ENCODE data around the gene ZBTB32.
"Not testable (repeated sequence)": the region's sequence is repeated elsewhere in the genome, so short reads cannot be mapped to it uniquely, and the experiment has no call there.

Gene ZBTB32, protein sequence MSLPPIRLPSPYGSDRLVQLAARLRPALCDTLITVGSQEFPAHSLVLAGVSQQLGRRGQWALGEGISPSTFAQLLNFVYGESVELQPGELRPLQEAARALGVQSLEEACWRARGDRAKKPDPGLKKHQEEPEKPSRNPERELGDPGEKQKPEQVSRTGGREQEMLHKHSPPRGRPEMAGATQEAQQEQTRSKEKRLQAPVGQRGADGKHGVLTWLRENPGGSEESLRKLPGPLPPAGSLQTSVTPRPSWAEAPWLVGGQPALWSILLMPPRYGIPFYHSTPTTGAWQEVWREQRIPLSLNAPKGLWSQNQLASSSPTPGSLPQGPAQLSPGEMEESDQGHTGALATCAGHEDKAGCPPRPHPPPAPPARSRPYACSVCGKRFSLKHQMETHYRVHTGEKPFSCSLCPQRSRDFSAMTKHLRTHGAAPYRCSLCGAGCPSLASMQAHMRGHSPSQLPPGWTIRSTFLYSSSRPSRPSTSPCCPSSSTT

DNA sequence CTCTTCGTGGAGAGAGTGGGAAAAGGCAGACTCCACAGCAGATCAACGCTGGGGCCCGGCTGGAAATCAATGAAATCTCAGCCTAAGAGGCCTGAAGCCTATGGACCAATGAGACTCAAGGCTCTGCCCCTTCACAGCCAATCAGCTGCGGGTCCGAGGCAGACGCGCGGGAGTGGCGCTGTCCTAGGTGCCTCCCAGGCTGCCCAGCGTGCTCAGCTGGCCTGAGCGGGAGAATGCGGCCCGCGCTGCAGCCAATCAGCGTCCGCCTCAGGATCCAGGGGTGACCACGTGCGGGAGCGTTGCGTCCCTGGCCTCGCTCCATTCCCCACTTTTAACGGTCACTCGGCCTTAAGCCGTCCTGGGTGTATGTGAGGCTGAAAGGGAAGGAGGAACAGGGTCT is at the start of gene ZBTB32:
TSS of gene ZBTB32 (plus strand) at position 341 of the 400 bp plus-strand sequence. CDS start 10,069 bp downstream, outside the sequence.
- DNase-seq, result no peak

GRCh38 chr19:35654828-35655227 is 49.5 kb upstream of the ZBTB32 start:
- not testable (repeated sequence) for DNase-seq

GRCh38 chr19:35655600-35655999 is 48.8 kb upstream of the ZBTB32 start:
- no peak for DNase-seq

DNA sequence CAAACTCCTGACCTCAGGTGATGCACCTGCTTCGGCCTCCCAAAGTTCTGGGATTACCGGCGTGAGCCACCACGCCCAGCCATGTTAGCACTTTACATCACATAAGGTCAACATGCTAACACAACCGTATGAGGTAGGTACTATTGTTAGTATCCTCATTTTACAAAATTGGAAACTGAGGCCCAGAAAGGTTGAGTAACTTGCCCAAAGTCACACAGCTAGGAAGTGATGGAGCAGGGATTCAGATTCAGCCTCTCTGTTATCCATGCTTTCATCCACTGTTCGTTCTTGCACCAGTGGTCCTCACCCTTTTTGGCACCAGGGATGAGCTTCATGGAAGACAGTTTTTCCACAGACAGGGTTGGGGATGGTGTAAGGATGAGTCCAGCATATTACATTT is 47.7 kb upstream of the ZBTB32 start:
- DNase-seq, result no peak

DNA sequence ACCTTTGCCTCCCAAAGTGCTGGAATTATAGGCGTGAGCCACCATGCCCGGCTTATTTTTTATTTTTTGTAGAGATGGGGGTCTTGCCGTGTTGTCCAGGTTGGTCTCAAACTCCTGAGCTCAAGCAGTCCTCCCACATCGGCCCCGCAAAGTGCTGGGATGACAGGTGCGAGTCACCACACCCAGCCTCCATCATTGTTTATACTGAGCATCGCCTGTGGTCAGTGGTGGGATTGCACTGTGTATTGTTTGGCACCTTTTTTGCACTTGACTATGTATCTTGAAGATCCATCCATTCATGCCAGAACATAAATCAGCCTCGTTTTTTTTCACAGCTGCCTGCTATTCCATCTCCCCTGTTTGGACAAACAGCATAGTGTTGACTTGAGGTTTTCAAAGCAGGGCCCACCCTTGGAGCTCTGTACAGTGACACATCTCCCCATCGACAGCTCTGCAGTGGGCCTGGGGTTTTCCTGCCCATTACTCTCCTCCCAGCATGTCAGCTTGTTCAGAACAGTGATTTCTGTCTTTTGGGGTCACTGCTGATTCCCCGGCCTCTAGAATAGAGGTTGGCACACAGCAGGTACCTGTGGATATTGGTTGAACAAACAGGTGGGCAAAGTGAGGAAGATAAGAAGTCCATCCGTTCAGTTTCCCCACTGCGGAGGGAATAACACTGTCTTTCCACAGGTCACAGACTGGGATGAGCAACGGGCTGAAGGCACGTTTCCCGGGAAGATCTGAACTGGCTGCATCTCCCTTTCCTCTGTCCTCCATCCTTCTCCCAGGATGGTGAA is 46.3 kb upstream of the ZBTB32 start:
- DNase-seq, result no peak

DNA sequence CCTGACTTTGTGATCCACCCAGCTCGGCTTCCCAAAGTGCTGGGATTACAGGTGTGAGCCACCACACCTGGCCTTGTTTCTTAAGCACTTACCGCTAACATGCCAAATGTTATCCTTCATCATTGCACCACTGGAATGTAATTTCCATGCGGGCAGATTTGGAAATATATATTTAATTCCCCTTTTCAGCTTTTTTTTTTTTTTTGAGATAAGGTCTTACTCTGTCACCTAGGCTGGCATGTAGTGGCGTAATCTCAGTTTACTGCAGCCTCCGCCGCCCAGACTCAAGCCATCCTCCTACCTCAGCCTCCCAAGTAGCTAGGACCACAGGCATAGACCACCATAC is 42.4 kb upstream of the ZBTB32 start:
- no peak for DNase-seq

DNA sequence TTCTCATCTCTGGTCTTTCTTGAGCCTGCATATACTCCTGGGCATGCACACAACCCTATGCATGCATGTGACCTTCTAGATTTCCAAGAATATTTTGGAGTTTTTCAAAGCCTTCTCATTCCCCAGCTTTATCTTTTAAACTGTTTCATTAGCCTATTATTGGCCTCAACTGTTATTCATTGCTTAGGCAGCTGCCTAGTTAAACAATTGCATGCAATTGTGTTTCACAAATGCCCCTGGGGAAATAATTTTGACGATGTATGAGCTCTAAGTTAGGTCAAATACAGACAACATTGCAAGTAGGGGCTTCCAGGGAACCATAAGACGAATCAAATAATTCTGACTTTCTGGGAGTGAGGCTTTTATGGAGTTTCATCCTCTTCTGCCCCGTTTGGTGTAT is 40.4 kb upstream of the ZBTB32 start:
- DNase-seq, result no peak

DNA sequence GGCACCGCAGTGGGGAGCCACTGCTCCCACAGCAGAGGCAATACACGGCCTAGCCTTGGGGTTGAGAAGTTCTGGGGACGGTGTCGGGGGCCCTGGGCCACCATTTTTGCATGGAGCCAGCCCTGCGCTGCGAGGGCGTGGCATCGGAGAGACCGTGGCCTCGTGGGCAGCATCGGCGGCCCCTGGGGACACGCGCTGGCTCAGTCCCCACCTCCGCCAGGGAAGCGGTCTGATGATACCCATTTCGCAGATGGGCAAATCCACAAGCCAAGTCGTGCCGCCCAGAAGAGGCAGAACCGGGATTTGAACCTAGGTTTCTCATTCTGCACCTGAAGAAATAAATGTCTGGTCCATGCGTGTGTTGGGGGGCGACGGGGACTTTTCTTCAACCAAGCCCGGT is 39.2 kb upstream of the ZBTB32 start:
- no peak for DNase-seq

DNA sequence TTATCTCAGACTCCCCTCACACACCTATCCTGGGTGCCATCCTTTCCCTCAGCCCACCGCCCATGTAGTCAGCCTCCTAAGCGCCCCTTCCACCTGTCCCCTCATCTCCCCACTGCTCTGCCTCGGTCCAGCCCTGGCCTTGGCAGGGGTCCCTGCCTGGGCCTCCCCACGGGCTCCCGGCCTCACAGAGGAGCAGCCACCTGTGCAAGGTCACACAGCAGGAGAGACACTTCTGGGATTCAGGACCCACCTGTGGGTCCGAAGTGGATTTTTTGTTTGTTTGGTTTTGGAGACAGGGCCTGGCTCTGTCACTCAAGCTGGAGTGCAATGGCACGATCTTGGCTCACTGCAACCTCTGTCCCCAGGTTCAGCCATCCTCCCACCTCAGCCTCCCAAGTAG is 38.8 kb upstream of the ZBTB32 start:
- no peak for DNase-seq

DNA sequence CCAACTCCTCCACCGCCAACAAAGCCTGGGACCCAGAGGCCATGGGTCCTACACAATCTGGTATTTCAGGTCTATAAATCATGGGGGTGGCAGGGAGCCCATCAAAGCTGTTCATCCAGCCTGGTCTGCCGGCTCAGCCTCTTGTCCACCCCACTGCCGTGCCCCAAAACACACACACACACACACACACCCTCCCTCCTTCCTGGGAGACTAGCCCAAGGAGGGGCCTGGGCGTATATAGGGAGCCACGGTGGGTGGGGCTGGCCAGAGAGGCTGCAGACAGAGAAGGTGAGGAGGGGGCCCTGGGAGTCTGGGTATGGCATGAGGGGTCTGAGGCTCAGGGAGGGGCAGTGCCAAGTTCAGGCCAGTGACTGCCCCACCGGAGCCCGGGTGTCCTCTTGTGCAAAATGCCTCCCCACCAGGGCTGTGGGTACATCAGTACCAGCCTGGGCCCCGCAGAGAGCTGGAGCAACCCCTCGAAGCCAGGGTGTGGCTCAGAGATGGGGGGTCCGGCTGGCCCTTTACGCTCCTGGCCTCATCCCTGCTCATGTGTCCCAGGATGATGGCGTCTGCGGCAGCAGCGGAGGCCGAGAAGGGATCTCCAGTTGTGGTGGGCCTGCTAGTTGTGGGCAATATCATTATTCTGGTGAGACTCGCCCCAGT is 38.0 kb upstream of the ZBTB32 start, which contains the start of gene UPK1A:
TSS of gene UPK1A (plus strand) at position 267 of the 663 bp plus-strand sequence. CDS start at position 563, 296 bp downstream.
- DNase-seq, result no peak

- DNase-seq, result no peak
These were observed 34.8 kb upstream of the ZBTB32 start for GRCh38 chr19:35669566-35669965.

DNA sequence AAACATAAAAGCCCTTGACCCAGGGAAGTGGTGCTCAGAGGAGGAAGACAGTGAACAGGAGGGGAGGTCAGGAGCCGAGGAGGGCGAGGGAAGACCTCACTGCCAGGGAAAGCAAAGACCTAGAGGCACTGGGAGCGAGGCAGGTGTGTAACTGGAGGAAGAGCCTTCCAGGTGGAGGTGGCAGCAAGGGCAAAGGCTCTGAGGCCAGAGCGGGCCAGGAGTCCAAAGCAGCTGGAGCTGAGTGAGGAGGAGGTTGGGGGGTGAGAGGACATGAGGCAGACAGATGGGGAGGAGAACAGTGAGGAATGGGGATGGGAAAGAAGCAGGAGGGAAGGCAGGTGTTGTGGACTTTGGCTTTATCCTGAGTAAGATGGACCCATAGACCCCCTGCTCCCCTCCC is 34.4 kb upstream of the ZBTB32 start:
- DNase-seq, result no peak

- no peak for DNase-seq
These were observed 33.7 kb upstream of the ZBTB32 start for GRCh38 chr19:35670686-35671085.

- peak; percentile 73 for DNase-seq
These were observed 32.5 kb upstream of the ZBTB32 start for GRCh38 chr19:35671818-35672217.

DNA sequence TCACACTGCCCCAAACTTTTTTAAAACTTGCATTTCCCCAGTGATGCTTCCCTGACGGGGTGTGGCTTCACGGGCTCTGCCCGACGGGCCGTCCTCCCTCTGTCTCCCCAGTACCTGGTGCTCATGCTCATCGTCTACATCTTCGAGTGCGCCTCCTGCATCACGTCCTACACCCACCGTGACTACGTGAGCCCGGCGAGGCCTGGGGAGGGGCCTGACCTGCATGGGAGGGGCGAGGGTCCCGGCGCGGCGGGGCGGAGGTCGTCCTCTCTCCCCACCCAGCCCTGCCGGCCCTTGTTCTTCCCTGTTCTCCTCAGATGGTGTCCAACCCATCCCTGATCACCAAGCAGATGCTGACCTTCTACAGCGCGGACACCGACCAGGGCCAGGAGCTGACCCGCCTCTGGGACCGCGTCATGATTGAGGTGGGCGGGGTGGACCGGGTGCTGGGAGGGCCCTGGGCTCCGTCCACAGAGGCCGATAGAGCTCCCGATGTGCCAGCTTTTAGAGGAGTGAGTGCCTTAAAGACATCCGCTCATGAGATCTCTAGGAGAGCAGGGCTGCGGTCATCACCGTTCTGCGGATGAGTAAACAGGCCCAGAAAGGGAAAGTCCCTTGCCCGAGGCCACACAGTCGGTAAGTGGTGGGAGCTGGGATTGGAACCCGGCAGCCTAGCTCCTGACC is 31.1 kb upstream of the ZBTB32 start:
- peak; percentile 43 for DNase-seq

- DNase-seq, result no peak
These were observed 28.7 kb upstream of the ZBTB32 start for GRCh38 chr19:35675589-35676140.

DNA sequence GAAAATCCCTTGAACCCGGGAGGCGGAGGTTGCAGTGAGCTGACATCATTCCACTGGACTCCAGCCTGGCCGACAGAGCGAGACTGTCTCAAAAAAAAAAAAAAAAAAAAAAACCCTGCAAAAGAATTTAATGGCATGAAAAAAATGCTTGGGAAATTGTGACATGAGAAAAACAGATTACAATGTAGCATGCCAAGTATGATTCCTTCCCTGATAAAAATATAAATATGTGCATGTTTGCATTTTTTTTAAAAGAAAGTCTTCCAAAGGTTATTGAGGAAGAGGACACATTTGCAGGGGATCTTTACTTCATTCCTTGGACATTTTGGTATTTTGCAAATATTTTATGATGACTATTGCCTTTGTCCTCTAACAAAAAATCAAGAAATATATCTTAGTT is 14.5 kb upstream of the ZBTB32 start:
- DNase-seq, result no peak

DNA sequence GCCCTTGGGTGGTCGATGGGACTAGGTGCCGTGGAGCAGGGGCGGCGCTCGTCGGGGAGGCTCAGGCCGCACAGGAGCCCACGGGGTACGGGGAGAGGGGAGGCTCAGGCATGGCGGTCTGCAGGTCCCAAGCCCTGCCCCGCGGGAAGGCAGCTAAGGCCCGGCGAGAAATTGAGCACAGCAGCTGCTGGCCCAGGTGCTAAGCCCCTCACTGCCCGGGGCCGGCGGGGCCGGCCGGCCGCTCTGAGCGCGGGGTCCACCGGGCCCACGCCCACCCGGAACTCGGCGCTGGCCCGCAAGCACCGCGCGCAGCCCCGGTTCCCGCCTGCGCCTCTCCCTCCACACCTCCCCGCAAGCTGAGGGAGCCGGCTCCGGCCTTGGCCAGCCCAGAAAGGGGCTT is 13.3 kb upstream of the ZBTB32 start:
- DNase-seq, result not testable (repeated sequence)

DNA sequence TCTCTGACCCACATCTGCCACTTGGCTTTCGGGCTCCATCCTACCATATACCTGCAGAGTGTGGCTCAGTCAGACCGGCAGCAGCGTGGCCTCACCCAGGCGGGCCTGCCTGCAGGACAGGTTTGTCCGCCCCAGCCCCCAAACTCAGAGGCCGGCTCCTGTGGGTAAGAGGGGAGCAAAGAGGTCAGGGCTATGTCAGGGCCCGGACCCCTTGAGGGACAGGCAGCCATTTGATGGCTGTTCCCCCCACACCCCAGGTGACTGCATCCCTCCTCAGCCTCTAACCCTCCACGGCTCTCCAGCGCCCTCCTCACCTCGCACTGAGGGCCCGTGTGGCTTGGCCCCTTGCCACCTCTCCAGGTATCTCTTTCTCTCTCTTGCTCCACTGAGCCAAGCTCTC is 12.3 kb upstream of the ZBTB32 start:
- no peak for DNase-seq

GRCh38 chr19:35693422-35693821 is 10.9 kb upstream of the ZBTB32 start:
- no peak for DNase-seq

DNA sequence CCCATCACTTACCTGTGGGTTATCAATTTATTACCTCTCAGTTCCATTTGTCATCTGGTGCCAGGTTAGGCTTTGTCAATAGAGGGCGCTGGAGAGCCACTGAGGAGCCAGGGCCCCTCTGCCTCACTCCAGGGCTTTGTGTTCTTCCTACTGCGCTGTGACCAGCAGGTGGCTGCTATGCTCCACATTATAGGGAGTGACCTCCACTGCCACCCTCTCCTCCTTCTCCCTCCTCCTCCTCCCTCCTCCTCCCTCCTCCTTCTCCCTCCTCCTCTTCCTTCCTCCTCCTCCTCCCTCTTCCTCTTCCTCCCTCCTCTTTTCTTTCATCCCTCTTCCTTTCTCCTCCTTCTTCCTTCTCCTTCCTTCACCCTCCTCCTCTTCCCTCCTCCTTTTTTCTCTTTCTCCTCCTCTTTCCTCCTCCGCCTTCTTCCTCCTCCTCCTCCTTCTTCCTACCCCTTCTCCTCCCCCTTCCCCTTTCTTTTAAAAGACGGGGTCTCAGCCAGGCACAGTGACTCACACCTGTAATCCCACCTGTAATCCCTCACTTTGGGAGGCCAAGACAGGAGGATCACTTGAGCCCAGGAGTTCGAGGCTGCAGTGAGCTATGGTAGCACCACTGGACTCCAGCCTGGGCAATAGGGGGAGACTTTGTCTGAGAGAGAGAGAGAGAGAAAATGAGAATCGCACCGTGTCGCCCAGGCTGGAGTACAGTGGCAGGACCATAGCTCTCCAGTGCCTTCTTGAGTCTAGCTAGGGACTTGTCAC is 10.3 kb upstream of the ZBTB32 start:
- DNase-seq, result peak; percentile 88
